PFSK-1 (cell line): ENCODE results near the gene APBB2.

ENCODE experiments used
- FOXP2 ChIP-seq: optimal IDR thresholded peaks from 2 replicates; pipeline ENCODE3; 2011; ENCODE audit warnings: borderline replicate concordance, control low read depth, inconsistent platforms; ENCODE audit not compliant: insufficient read depth; ENCODE audit errors: extremely low read length, extremely low read depth
- POLR2AphosphoS5 ChIP-seq: IDR thresholded peaks from 2 replicates; pipeline ENCODE4 v1.6.1; 2012; ENCODE audit warnings: low read depth, mild to moderate bottlenecking, control low read depth, low read length, moderate library complexity
- REST ChIP-seq, 2 experiments: IDR thresholded peaks; 2 replicates each; pipeline versions ENCODE4 v1.6.1 to v1.8.0; 2011 to 2012; ENCODE audit warnings: low read depth in 2 of 2, low read length in 2 of 2, control low read depth in 1 of 2, inconsistent platforms in 1 of 2, mild to moderate bottlenecking in 1 of 2, moderate library complexity in 1 of 2; ENCODE audit not compliant: insufficient read depth in 1 of 2
- SIN3A ChIP-seq: IDR thresholded peaks from 2 replicates; pipeline ENCODE4 v1.6.1; 2012; ENCODE audit warnings: mild to moderate bottlenecking, low read length, moderate library complexity, borderline replicate concordance; ENCODE audit not compliant: insufficient read depth
- TAF1 ChIP-seq: IDR thresholded peaks from 2 replicates; pipeline ENCODE4 v1.6.1; 2012; ENCODE audit warnings: low read length, control low read depth, borderline replicate concordance; ENCODE audit not compliant: insufficient read depth

GRCh38 chr4:41221850-41222645 is 7.7 kb upstream of the APBB2 start:
- no peak for TF ChIP-seq REST (IDR thresholded peaks at IDR 0.05; ENCODE audit: insufficient read depth in 1 of 2, low read depth in 2 of 2, low read length in 2 of 2)
- TF ChIP-seq POLR2AphosphoS5: no peak
- TF ChIP-seq TAF1: no peak
- TF ChIP-seq SIN3A: no peak
- TF ChIP-seq FOXP2: no peak
